ENCODE measurements around the gene NUP153. TPM values are rescaled to one million over a fixed set of nuclear protein-coding genes. Genes with fewer than 3 reads are reported as not detected.

The NUP153 gene
- total RNA-seq, 1 experiment from 2014 or later: 36.3 TPM

- Mint-ChIP-seq H3K4me3 (ENCODE audit: low read depth, unreplicated experiment) (peak overlapping the region; percentile 73), H3K4me1 (ENCODE audit: low read depth, unreplicated experiment) (no peaks in the 10 kb centered on the region), H3K27ac (ENCODE audit: unreplicated experiment) (peak overlapping the region; percentile 91), H3K36me3 (ENCODE audit: insufficient read depth, unreplicated experiment) (peaks cover 20% of the 10 kb centered on the region), H3K27me3 (ENCODE audit: unreplicated experiment) (no peaks in the 10 kb centered on the region), H3K9me3 (ENCODE audit: low read depth, unreplicated experiment) (no peaks in the 10 kb centered on the region)
- TF ChIP-seq, protein P1, sequence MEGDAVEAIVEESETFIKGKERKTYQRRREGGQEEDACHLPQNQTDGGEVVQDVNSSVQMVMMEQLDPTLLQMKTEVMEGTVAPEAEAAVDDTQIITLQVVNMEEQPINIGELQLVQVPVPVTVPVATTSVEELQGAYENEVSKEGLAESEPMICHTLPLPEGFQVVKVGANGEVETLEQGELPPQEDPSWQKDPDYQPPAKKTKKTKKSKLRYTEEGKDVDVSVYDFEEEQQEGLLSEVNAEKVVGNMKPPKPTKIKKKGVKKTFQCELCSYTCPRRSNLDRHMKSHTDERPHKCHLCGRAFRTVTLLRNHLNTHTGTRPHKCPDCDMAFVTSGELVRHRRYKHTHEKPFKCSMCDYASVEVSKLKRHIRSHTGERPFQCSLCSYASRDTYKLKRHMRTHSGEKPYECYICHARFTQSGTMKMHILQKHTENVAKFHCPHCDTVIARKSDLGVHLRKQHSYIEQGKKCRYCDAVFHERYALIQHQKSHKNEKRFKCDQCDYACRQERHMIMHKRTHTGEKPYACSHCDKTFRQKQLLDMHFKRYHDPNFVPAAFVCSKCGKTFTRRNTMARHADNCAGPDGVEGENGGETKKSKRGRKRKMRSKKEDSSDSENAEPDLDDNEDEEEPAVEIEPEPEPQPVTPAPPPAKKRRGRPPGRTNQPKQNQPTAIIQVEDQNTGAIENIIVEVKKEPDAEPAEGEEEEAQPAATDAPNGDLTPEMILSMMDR (IDR thresholded peaks at IDR 0.05; ENCODE audit: unreplicated experiment): no peak
- BruUV-seq (replicated peaks): TSS peak; percentile 60
- intact Hi-C loops (cut with micrococcal nuclease; ENCODE audit: unreplicated experiment): no loop called here
- CTCF ChIA-PET: interaction anchor here (0.6 kb wide), 1 partner anchor 12 kb away, joined by 3 read pairs; no protein-coding TSS in a partner anchor
- DNase-seq: no peak
These were observed 586 bp upstream of the NUP153 start for GRCh38 chr6:17707371-17707651.

- peak; percentile 61 for DNase-seq
- Mint-ChIP-seq H3K27ac (ENCODE audit: unreplicated experiment) (peak overlapping the region; percentile 91), H3K4me1 (ENCODE audit: low read depth, unreplicated experiment) (no peaks in the 10 kb centered on the region), H3K9me3 (ENCODE audit: low read depth, unreplicated experiment) (no peaks in the 10 kb centered on the region), H3K27me3 (ENCODE audit: unreplicated experiment) (no peaks in the 10 kb centered on the region), H3K36me3 (ENCODE audit: insufficient read depth, unreplicated experiment) (peaks cover 20% of the 10 kb centered on the region), H3K4me3 (ENCODE audit: low read depth, unreplicated experiment) (peak overlapping the region; percentile 73)
- intact Hi-C loops (cut with micrococcal nuclease; ENCODE audit: unreplicated experiment): no loop called here
- TF ChIP-seq, protein P1 (IDR thresholded peaks at IDR 0.05; ENCODE audit: unreplicated experiment): no peak
- no TSS peak for BruUV-seq (replicated peaks)
- CTCF ChIA-PET: no interaction called here
These were observed 746 bp downstream of the NUP153 start for GRCh38 chr6:17705778-17706579.

- Mint-ChIP-seq H3K27me3 (ENCODE audit: unreplicated experiment) (no peaks in the 10 kb centered on the region), H3K9me3 (ENCODE audit: low read depth, unreplicated experiment) (no peaks in the 10 kb centered on the region), H3K4me3 (ENCODE audit: low read depth, unreplicated experiment) (peak overlapping the region; percentile 73), H3K27ac (ENCODE audit: unreplicated experiment) (peak overlapping the region; percentile 91), H3K4me1 (ENCODE audit: low read depth, unreplicated experiment) (no peaks in the 10 kb centered on the region), H3K36me3 (ENCODE audit: insufficient read depth, unreplicated experiment) (peaks cover 20% of the 10 kb centered on the region)
- TF ChIP-seq, protein P1 (IDR thresholded peaks at IDR 0.05; ENCODE audit: unreplicated experiment): no peak
- intact Hi-C loops (cut with micrococcal nuclease; ENCODE audit: unreplicated experiment): no loop called here
- DNase-seq: peak; percentile 13
- CTCF ChIA-PET: interaction anchor here (0.6 kb wide), 1 partner anchor 82 kb away, joined by 5 read pairs; no protein-coding TSS in a partner anchor
- BruUV-seq (replicated peaks): no TSS peak
These were observed 1.3 kb downstream of the NUP153 start for GRCh38 chr6:17705428-17705777.

DNA sequence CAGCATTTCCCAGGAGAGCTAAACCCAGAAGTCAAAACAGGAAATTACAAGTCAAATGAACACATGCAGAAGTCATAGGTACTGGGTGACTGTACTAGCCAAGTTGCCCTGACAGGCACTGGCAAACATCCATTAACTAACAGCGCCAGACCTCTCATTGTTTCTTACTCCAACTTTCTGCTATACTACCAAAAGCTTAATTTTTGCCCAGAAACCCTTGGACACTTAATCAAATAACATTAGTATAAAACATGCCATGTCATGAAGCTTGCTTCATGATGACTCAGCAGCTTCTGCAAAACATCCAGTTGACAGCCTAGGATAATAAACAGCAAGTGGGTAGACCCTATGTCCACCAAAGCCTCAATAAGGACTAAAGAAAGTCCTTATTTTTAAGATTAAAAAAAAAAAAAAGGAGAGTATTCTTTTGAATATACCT lies 3.5 kb downstream of the NUP153 start:
- Mint-ChIP-seq H3K27ac (ENCODE audit: unreplicated experiment) (no peak overlapping the region), H3K9me3 (ENCODE audit: low read depth, unreplicated experiment) (no peaks in the 10 kb centered on the region), H3K27me3 (ENCODE audit: unreplicated experiment) (no peaks in the 10 kb centered on the region), H3K4me3 (ENCODE audit: low read depth, unreplicated experiment) (no peak overlapping the region), H3K4me1 (ENCODE audit: low read depth, unreplicated experiment) (no peaks in the 10 kb centered on the region), H3K36me3 (ENCODE audit: insufficient read depth, unreplicated experiment) (peaks cover 20% of the 10 kb centered on the region)
- BruUV-seq (replicated peaks): TSS peak; percentile 3
- DNase-seq: no peak
- intact Hi-C loops (cut with micrococcal nuclease; ENCODE audit: unreplicated experiment): no loop called here
- CTCF ChIA-PET: interaction anchor here (0.5 kb wide), 1 partner anchor 58 kb away, joined by 5 read pairs; no protein-coding TSS in a partner anchor
- TF ChIP-seq, protein P1 (IDR thresholded peaks at IDR 0.05; ENCODE audit: unreplicated experiment): no peak

Measured in Calu3 (cell line).